GM13977 (cell line): ENCODE results near the gene OR2T35.

Experiments used
- DNase-seq: peaks from one replicate; pipeline ENCODE4 v3.0.0; 2012; ENCODE audit warnings: low spot score
- in situ Hi-C: fragments of 300-500 bp; cut with MboI; formaldehyde crosslinking; loops from one replicate; pipeline ENCODE4 v1.12.0; 2022; ENCODE audit warnings: low sequenced_read_pairs, low pct_unique_long_range_greater_than_20kb, mixed read lengths, inconsistent platforms; ENCODE audit not compliant: unreplicated experiment
- TF ChIP-seq, protein P1 (sequence below): IDR thresholded peaks from 2 replicates; pipeline ENCODE4 v1.5.1; 2012; ENCODE audit warnings: mild to moderate bottlenecking, control low read depth; ENCODE audit not compliant: insufficient read depth; ENCODE audit errors: extremely low read depth, missing control alignments

Gene OR2T35

DNA sequence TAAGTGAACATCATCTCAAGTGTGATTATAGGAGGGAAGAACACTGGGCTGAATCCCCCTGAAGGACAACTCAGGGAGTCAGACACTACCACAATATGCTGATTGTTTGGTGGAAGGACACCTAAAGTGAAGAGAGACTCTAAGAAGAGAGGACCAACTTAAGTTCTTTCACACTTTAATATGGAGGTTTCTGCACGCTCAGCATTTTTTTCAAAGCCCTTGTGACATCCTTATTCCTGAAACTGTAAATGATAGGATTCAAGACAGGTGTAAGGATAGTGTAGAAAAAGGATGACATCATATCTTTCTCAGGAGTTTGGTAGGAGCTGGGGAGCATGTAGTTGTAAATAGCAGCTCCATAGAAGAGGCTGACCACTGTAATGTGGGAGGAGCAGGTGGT lies 52.4 kb downstream of the OR2T35 start:
- in situ Hi-C loops: no loop called here
- TF ChIP-seq, protein P1, sequence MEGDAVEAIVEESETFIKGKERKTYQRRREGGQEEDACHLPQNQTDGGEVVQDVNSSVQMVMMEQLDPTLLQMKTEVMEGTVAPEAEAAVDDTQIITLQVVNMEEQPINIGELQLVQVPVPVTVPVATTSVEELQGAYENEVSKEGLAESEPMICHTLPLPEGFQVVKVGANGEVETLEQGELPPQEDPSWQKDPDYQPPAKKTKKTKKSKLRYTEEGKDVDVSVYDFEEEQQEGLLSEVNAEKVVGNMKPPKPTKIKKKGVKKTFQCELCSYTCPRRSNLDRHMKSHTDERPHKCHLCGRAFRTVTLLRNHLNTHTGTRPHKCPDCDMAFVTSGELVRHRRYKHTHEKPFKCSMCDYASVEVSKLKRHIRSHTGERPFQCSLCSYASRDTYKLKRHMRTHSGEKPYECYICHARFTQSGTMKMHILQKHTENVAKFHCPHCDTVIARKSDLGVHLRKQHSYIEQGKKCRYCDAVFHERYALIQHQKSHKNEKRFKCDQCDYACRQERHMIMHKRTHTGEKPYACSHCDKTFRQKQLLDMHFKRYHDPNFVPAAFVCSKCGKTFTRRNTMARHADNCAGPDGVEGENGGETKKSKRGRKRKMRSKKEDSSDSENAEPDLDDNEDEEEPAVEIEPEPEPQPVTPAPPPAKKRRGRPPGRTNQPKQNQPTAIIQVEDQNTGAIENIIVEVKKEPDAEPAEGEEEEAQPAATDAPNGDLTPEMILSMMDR: no peak
- no peak for DNase-seq

DNA sequence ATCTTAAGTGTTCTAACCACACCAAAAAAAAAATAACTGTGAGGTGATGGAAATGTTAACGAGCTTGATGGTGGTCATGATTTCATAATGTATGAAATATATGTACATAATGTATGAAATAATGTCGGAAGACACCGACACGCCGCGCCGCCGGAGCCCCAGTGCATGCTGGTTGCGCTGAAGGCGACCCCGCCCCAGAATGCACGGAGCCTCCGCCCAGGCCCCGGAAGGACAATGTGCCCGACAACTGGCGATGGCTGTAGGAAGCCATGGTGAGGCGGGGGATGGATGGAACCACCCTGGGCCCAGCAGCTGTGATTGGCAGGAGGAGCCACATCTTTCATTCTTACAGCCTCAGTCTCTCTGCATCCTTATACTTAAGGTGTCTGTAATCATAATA lies 55.0 kb downstream of the OR2T35 start:
- DNase-seq: no peak
- TF ChIP-seq, protein P1: no peak
- in situ Hi-C loops: no loop called here

GRCh38 chr1:248589334-248589733 lies 55.7 kb downstream of the OR2T35 start:
- in situ Hi-C loops: no loop called here
- peak; percentile 22 for DNase-seq
- TF ChIP-seq, protein P1: no peak
